IMR-90 (cell line): ENCODE results near the gene ZFPM1.

Experiments
- CEBPB ChIP-seq: IDR thresholded peaks from 2 replicates; pipeline ENCODE4 v1.6.1; 2012; ENCODE audit warnings: low read depth, low read length, improper control_type of control experiment
- CTCF ChIP-seq: conservative IDR thresholded peaks from 2 replicates; pipeline ENCODE4 v1.5.1; 2012; ENCODE audit warnings: mild to moderate bottlenecking, low read depth, low read length, improper control_type of control experiment
- MAZ ChIP-seq: IDR thresholded peaks from 2 replicates; pipeline ENCODE4 v1.6.1; 2012; ENCODE audit warnings: low read depth, mild to moderate bottlenecking, low read length, improper control_type of control experiment, moderate library complexity, borderline replicate concordance
- MXI1 ChIP-seq: IDR thresholded peaks from 2 replicates; pipeline ENCODE4 v1.6.1; 2012; ENCODE audit warnings: low read depth, mild to moderate bottlenecking, low read length, moderate library complexity, borderline replicate concordance
- POLR2A ChIP-seq: IDR thresholded peaks from 2 replicates; pipeline ENCODE4 v1.6.1; 2012; ENCODE audit warnings: mild to moderate bottlenecking, low read depth, low read length
- RAD21 ChIP-seq: IDR thresholded peaks from 2 replicates; pipeline ENCODE4 v1.6.1; 2012; ENCODE audit warnings: low read length, improper control_type of control experiment

- TF ChIP-seq CTCF (no peak), POLR2A (no peak), RAD21 (no peak), CEBPB (no peak), MXI1 (no peak), MAZ (no peak)
Observed at GRCh38 chr16:88456356-88457292, 3.5 kb downstream of the ZFPM1 start.
